ENCODE data around the gene ELK1.
"Not testable (repeated sequence)": the region's sequence is repeated elsewhere in the genome, so short reads cannot be mapped to it uniquely, and the experiment has no call there.

Gene ELK1

GRCh38 chrX:47650164-47651042 is at the start of gene ELK1:
TSS of gene ELK1 (minus strand) at chrX:47650563. CDS start at chrX:47641441, 9,122 bp downstream.
- peak; percentile 88 for DNase-seq

GRCh38 chrX:47697181-47697580 is 46.8 kb upstream of the ELK1 start:
- no peak for DNase-seq

- no peak for DNase-seq
These were observed 39.8 kb upstream of the ELK1 start for GRCh38 chrX:47690175-47690574.

- DNase-seq: no peak
These were observed 36.9 kb upstream of the ELK1 start for GRCh38 chrX:47687263-47687662.

GRCh38 chrX:47683829-47684205 is 33.5 kb upstream of the ELK1 start:
- no peak for DNase-seq

GRCh38 chrX:47683184-47683828 is 32.9 kb upstream of the ELK1 start:
- DNase-seq: no peak

- not testable (repeated sequence) for DNase-seq
These were observed 25.8 kb upstream of the ELK1 start for GRCh38 chrX:47675959-47676859.

- DNase-seq: no peak
These were observed 24.4 kb upstream of the ELK1 start for GRCh38 chrX:47674776-47675175.

GRCh38 chrX:47665797-47666196 is 15.4 kb upstream of the ELK1 start:
- not testable (repeated sequence) for DNase-seq

GRCh38 chrX:47664737-47665136 is 14.4 kb upstream of the ELK1 start:
- no peak for DNase-seq

GRCh38 chrX:47662144-47662657 is 11.8 kb upstream of the ELK1 start:
- peak; percentile 55 for DNase-seq

GRCh38 chrX:47661539-47661938 is 11.2 kb upstream of the ELK1 start:
- no peak for DNase-seq

- DNase-seq: no peak
These were observed 9.0 kb upstream of the ELK1 start for GRCh38 chrX:47659421-47659726.

- DNase-seq: peak; percentile 85
These were observed 8.5 kb upstream of the ELK1 start, which contains the start of gene UXT for GRCh38 chrX:47658684-47659420. TSS of gene UXT (minus strand) at chrX:47659180. CDS start at chrX:47658927, 253 bp downstream.

GRCh38 chrX:47658301-47658683 is 7.9 kb upstream of the ELK1 start:
- DNase-seq: no peak

- no peak for DNase-seq
These were observed 911 bp upstream of the ELK1 start for GRCh38 chrX:47651043-47651905.

GRCh38 chrX:47649781-47650163 is 591 bp downstream of the ELK1 start:
- DNase-seq: no peak

GRCh38 chrX:47649271-47649670 is 1.1 kb downstream of the ELK1 start:
- no peak for DNase-seq

- DNase-seq: no peak
These were observed 2.0 kb downstream of the ELK1 start for GRCh38 chrX:47648376-47648775.

- no peak for DNase-seq
These were observed 3.7 kb downstream of the ELK1 start for GRCh38 chrX:47646636-47647035.

- no peak for DNase-seq
These were observed 4.8 kb downstream of the ELK1 start for GRCh38 chrX:47645530-47645929.

Data from amniotic stem cell (primary cell).